Body of pancreas (tissue), 4 donors: Measurements from ENCODE around the gene CYTH1. TPM values are rescaled to one million over a fixed set of nuclear protein-coding genes. Genes with fewer than 3 reads are reported as not detected.

Experiments
- ATAC-seq: fragments of 150-250 bp; one replicate; pipeline ENCODE4 v1.9.1; 2016
- DNase-seq, 4 donors: peaks; one replicate each; pipeline ENCODE4 v3.0.0-alpha.2; 2019
- H3K27ac ChIP-seq, 4 donors: fragments of 200-600 bp; sonication (generic); 1 replicate in 3 of 4; 2 replicates in 1 of 4; pipeline versions ENCODE4 v1.5.1 to v1.6.1; 2016 to 2019; ENCODE audit warnings: mild to moderate bottlenecking in 1 of 4, mixed read lengths in 1 of 4, moderate library complexity in 1 of 4
- H3K27me3 ChIP-seq, 2 donors: fragments of 200-600 bp; sonication (generic); one replicate each; pipeline ENCODE4 v1.6.0; 2016; ENCODE audit warnings: mild to moderate bottlenecking in 1 of 2
- H3K36me3 ChIP-seq, 2 donors: fragments of 200-600 bp; sonication (generic); replicated peaks in 1 of 2; 2 replicates each; pipeline ENCODE4 v1.5.1; 2016; ENCODE audit warnings: low read depth in 2 of 2; ENCODE audit not compliant: insufficient read depth in 1 of 2
- H3K4me1 ChIP-seq: fragments of 200-600 bp; sonication (generic); one replicate; pipeline ENCODE4 v1.6.0; 2016
- H3K4me3 ChIP-seq, 2 donors: fragments of 200-600 bp; sonication (generic); 1 replicate in 1 of 2; 2 replicates in 1 of 2; pipeline ENCODE4 v1.5.1; 2016 to 2019
- H3K9me3 ChIP-seq, 3 donors: fragments of 200-600 bp; sonication (generic); 1 replicate in 2 of 3; 2 replicates in 1 of 3; pipeline ENCODE4 v1.5.1; 2016
- POLR2A ChIP-seq, 3 donors: fragments of 450-650 bp; IDR thresholded peaks; one replicate each; pipeline ENCODE4 v1.6.1; 2016; ENCODE audit warnings: antibody characterized with exemption in 3 of 3, mild to moderate bottlenecking in 2 of 3
- WGBS, 2 donors: methylation state at CpG; one replicate each; pipeline ENCODE4 v1.1.5; 2017; 5-methylcytosine and 5-hydroxymethylcytosine counted together
- intact Hi-C: fragments of 100-400 bp; cut with DNase I; formaldehyde crosslinking; loops from one replicate; pipeline ENCODE4 v1.15.1; 2023
- total RNA-seq, 2 donors: library from RNA; depleted of rRNA; stranded (reverse); fragments of >200 nt; gene quantifications; one replicate each; pipeline ENCODE4 v1.1.0, GENCODE V29; 2016
- TF ChIP-seq, protein P1 (sequence below), 7 experiments: fragments of 450-650 bp in 4 of 7; fragments of 200-600 bp in 3 of 7; sonication (generic) in 3 of 7; IDR thresholded peaks; one replicate each; pipeline ENCODE4 v1.5.1; 2016 to 2019; ENCODE audit warnings: antibody characterized with exemption in 7 of 7

Gene CYTH1
- total RNA-seq, 2 donors from 2014 or later = 32.2 to 60.6 TPM

- Histone ChIP-seq H3K4me1 (no peaks in the 10 kb centered on the region), H3K27me3 (no peaks in the 10 kb centered on the region), H3K9me3 (no peaks in the 10 kb centered on the region), H3K36me3 (no peaks in the 10 kb centered on the region), H3K27ac (no peak overlapping the region), H3K4me3 (no peak overlapping the region)
- WGBS, 2 donors = 78 to 85% methylated on average over 13 of the region's 13 CpGs
- no peak for ATAC-seq
- TF ChIP-seq, protein P1, sequence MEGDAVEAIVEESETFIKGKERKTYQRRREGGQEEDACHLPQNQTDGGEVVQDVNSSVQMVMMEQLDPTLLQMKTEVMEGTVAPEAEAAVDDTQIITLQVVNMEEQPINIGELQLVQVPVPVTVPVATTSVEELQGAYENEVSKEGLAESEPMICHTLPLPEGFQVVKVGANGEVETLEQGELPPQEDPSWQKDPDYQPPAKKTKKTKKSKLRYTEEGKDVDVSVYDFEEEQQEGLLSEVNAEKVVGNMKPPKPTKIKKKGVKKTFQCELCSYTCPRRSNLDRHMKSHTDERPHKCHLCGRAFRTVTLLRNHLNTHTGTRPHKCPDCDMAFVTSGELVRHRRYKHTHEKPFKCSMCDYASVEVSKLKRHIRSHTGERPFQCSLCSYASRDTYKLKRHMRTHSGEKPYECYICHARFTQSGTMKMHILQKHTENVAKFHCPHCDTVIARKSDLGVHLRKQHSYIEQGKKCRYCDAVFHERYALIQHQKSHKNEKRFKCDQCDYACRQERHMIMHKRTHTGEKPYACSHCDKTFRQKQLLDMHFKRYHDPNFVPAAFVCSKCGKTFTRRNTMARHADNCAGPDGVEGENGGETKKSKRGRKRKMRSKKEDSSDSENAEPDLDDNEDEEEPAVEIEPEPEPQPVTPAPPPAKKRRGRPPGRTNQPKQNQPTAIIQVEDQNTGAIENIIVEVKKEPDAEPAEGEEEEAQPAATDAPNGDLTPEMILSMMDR (IDR thresholded peaks at IDR 0.05) = no peak
- no peak for TF ChIP-seq POLR2A (IDR thresholded peaks at IDR 0.05)
- DNase-seq = no peak
- intact Hi-C loops = no loop called here
Measured at GRCh38 chr17:78643326-78643725, 138.7 kb downstream of the CYTH1 start.

- Histone ChIP-seq H3K4me1 (no peaks in the 10 kb centered on the region), H3K27ac (no peak overlapping the region), H3K4me3 (no peak overlapping the region), H3K9me3 (no peaks in the 10 kb centered on the region), H3K36me3 (no peaks in the 10 kb centered on the region), H3K27me3 (no peaks in the 10 kb centered on the region)
- TF ChIP-seq, protein P1 (IDR thresholded peaks at IDR 0.05) = no peak
- TF ChIP-seq POLR2A (IDR thresholded peaks at IDR 0.05) = no peak
- ATAC-seq = no peak
- 67 to 68% methylated on average over 1 of the region's 1 CpG for WGBS, 2 donors
- DNase-seq = no peak
- intact Hi-C loops = no loop called here
Measured at GRCh38 chr17:78642707-78643106, 139.4 kb downstream of the CYTH1 start.

- Histone ChIP-seq H3K27me3 (no peaks in the 10 kb centered on the region), H3K36me3 (no peaks in the 10 kb centered on the region), H3K9me3 (no peaks in the 10 kb centered on the region), H3K27ac (no peak overlapping the region), H3K4me3 (no peak overlapping the region), H3K4me1 (no peaks in the 10 kb centered on the region)
- intact Hi-C loops = no loop called here
- TF ChIP-seq, protein P1 (IDR thresholded peaks at IDR 0.05) = no peak
- ATAC-seq = no peak
- no peak for DNase-seq
- 93 to 98% methylated on average over 9 to 18 of the region's 18 CpGs for WGBS, 2 donors
Measured at GRCh38 chr17:78641666-78642065, 140.4 kb downstream of the CYTH1 start.

- TF ChIP-seq, protein P1 (IDR thresholded peaks at IDR 0.05) = no peak
- no peak for TF ChIP-seq POLR2A (IDR thresholded peaks at IDR 0.05)
- 90 to 98% methylated on average over 3 to 6 of the region's 6 CpGs for WGBS, 2 donors
- Histone ChIP-seq H3K9me3 (no peaks in the 10 kb centered on the region), H3K27ac (no peak overlapping the region), H3K36me3 (no peaks in the 10 kb centered on the region), H3K4me1 (no peaks in the 10 kb centered on the region), H3K4me3 (no peak overlapping the region), H3K27me3 (no peaks in the 10 kb centered on the region)
- ATAC-seq (no peak), DNase-seq (no peak)
- intact Hi-C loops = no loop called here
Measured at GRCh38 chr17:78641243-78641642, 140.8 kb downstream of the CYTH1 start.

DNA sequence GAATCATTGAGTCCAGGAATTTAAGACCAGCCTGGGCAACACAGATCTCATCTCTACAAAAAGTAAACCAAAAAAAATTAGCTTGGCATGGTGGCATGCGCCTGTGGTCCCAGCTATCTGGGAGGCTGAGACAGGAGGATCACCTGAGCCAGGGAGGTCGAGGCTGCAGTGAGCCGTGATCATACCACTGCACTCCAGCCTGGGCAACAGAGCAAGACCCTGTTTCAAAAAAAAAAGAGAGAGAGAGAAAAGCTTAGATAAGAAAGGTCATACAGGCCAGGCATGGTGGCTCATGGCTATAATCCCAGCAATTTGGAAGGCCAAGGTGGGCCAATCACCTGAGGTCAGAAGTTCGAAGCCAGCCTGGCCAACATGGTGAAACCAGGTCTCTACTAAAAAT, 141.4 kb downstream of the CYTH1 start:
- DNase-seq = no peak
- Histone ChIP-seq H3K36me3 (no peaks in the 10 kb centered on the region), H3K27me3 (no peaks in the 10 kb centered on the region), H3K27ac (no peak overlapping the region), H3K4me3 (no peak overlapping the region), H3K9me3 (no peaks in the 10 kb centered on the region), H3K4me1 (no peaks in the 10 kb centered on the region)
- no peak for ATAC-seq
- intact Hi-C loops = no loop called here
- TF ChIP-seq, protein P1 (IDR thresholded peaks at IDR 0.05) = no peak
- no peak for TF ChIP-seq POLR2A (IDR thresholded peaks at IDR 0.05)
- 70 to 89% methylated on average over 4 of the region's 4 CpGs for WGBS, 2 donors
